HG03103 (cell line): Measurements from ENCODE around the gene TXK.

ENCODE experiments used
- ATAC-seq: cut with Tn5 transposase; IDR thresholded peaks from one replicate; pipeline ENCODE4 v1.9.1; 2021; ENCODE audit warnings: low read depth; ENCODE audit not compliant: unreplicated experiment

TXK gene

DNA sequence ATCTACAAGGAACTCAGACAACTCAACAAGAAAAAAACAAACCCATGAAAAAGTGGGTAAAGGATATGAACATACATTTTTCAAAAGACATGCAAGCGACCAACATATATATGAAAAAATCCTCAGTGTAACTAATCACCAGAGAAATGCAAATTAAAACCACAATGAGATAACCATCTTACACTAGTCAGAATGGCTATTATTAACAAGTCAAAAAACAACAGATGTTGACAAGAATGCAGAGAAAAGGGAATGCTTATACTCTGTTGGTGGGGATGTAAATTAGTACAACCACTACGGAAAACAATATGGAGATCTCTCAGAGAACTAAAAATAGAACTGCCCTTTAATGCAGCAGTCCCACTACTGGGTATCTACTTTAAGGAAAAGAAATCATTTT is 105.4 kb downstream of the TXK start:
- ATAC-seq, result peak; percentile 57

- ATAC-seq, result no peak
Observed at GRCh38 chr4:48027653-48028052, 106.4 kb downstream of the TXK start.

GRCh38 chr4:48025005-48025404 is 109.0 kb downstream of the TXK start:
- no peak for ATAC-seq

GRCh38 chr4:48024522-48024921 is 109.5 kb downstream of the TXK start:
- no peak for ATAC-seq

- ATAC-seq, result no peak
Observed at GRCh38 chr4:48022192-48022799, 111.8 kb downstream of the TXK start.

- ATAC-seq, result no peak
Observed at GRCh38 chr4:48021100-48021499, 113.0 kb downstream of the TXK start.

DNA sequence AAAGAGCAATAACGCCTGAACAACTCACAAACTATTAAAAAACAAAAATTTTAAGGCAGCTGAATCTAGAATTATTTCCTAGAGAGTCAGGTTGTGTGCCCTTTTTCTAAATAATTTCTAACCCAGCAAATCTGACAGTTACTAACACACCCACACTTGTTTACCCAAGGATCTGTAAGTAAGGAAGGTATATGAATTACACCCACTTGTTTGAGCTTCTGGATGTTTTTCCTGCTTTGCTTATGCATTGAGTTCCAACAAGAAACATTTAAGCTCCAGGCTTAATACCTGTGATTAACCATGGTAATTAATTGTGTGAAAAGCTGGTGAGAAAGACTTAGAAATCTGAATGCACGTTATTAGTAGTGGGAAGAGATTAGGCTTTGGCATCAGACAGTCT is 115.9 kb downstream of the TXK start:
- ATAC-seq, result no peak

DNA sequence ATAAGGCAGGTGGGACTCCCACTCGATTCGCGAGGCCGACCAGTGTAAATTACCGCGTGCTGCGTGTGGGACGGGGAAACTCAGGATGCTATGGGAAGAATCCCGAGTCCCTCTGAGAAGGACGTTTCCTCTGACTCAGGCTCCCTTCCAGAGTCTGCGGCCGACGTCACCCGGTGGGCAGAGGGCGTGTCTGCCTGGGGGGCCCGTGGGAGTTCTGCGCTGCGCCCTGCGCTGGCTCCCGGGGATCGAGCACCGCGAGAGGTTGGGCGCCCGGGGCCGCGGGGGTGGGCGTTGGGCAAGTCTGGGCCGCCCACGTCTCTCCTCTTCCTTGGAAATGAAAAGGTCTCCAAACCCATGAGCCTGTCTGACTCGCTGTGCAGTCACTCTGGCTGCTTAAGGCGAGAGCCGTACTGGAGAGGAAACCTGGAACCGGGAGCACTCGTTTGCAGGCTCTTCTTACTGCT is 116.9 kb downstream of the TXK start:
- ATAC-seq, result no peak
